ENCODE data around the gene CNOT6L.

The CNOT6L gene

DNA sequence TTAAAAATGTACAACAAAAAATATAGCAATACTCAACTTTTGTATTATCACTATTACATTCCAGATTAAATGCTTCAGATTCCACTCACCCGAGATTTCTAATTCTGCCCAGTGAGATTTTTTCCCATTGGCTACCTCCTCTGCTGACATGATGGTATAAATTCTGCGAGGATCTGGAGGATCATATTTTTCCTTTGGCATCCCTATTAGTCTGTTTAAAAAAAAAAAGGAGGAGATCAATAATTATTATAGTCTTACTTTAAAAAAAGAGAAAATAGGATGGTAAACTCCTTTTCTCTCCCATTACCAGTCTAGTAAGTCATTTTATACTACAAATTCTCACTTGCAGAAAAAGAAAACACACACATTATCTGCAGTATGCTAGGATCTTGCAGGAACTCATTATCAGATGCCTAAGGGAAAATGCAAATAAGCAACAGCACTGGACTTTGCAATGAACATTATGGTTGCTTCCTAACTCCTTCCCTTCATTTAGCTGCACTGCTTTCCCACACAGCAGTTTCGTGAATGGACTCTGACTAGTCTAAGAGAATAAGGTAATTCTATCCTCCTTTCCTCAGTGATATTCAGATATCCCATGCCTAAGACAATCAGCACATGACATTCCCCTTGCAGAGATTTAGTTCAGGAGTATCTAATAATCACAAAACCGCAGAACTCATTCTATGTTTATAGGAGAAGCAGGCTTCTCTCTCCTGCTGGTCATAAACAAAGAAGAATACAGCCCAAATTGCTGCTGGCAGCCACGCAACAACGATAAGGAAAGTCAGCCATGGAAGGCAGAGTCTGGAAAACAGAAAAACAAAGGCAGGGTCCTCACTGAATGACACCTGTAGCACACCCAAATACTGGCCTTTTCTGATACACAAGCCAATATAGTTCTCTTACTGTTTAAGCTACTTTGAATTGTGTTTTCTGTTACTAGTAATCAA is 42.7 kb downstream of the CNOT6L start:
- Histone ChIP-seq H3K27me3 (replicated peaks; ENCODE audit: control insufficient read depth, insufficient read depth, low read length) (no peaks in the 10 kb centered on the region), H3K4me3 (replicated peaks; ENCODE audit: low read depth, low read length) (no peak overlapping the region), H3K36me3 (ENCODE audit: control insufficient read depth, insufficient read depth, low read length) (no peaks in the 10 kb centered on the region)
- DNase-seq (ENCODE audit: extremely low read depth, insufficient read length), result no peak
- TF ChIP-seq, protein P1, sequence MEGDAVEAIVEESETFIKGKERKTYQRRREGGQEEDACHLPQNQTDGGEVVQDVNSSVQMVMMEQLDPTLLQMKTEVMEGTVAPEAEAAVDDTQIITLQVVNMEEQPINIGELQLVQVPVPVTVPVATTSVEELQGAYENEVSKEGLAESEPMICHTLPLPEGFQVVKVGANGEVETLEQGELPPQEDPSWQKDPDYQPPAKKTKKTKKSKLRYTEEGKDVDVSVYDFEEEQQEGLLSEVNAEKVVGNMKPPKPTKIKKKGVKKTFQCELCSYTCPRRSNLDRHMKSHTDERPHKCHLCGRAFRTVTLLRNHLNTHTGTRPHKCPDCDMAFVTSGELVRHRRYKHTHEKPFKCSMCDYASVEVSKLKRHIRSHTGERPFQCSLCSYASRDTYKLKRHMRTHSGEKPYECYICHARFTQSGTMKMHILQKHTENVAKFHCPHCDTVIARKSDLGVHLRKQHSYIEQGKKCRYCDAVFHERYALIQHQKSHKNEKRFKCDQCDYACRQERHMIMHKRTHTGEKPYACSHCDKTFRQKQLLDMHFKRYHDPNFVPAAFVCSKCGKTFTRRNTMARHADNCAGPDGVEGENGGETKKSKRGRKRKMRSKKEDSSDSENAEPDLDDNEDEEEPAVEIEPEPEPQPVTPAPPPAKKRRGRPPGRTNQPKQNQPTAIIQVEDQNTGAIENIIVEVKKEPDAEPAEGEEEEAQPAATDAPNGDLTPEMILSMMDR (IDR thresholded peaks at IDR 0.05; ENCODE audit: insufficient read depth, low read length, poor library complexity, severe bottlenecking), result no peak

GRCh38 chr4:77773101-77773500 is 46.1 kb downstream of the CNOT6L start:
- Histone ChIP-seq H3K4me3 (replicated peaks; ENCODE audit: low read depth, low read length) (no peak overlapping the region), H3K36me3 (ENCODE audit: control insufficient read depth, insufficient read depth, low read length) (no peaks in the 10 kb centered on the region)
- no peak for DNase-seq (ENCODE audit: extremely low read depth, insufficient read length)

GRCh38 chr4:77771566-77771965 is 47.6 kb downstream of the CNOT6L start:
- H3K4me3 ChIP-seq (replicated peaks; ENCODE audit: low read depth, low read length), result no peak overlapping the region

More at GRCh38 chr4:77773101-77773500, 46.1 kb downstream of the CNOT6L start:
- H3K27me3 ChIP-seq (replicated peaks; ENCODE audit: control insufficient read depth, insufficient read depth, low read length), result no peaks in the 10 kb centered on the region
- TF ChIP-seq, protein P1 (IDR thresholded peaks at IDR 0.05; ENCODE audit: insufficient read depth, low read length, poor library complexity, severe bottlenecking), result no peak

DNA sequence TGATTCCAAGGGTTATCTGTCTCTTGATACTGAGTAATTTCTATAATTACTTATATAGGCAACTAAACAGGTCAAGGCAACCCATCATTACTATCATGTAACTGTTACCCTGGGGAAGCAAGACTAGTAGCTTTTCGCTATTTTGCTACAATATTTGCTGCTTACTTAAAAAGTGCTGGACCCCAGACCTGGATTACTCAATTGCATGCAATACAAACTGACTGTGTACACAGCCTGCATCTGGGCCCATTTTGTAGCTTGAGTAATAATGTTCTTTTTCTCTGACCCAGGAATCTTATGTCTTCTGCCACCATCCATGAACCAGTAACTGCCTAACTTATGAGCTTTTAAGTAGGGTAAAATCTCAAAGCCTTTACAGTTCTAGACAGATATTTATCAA is 53.4 kb downstream of the CNOT6L start:
- Histone ChIP-seq H3K27me3 (replicated peaks; ENCODE audit: control insufficient read depth, insufficient read depth, low read length) (no peaks in the 10 kb centered on the region), H3K4me3 (replicated peaks; ENCODE audit: low read depth, low read length) (no peak overlapping the region), H3K36me3 (ENCODE audit: control insufficient read depth, insufficient read depth, low read length) (no peaks in the 10 kb centered on the region)
- no peak for DNase-seq (ENCODE audit: extremely low read depth, insufficient read length)
- TF ChIP-seq, protein P1 (IDR thresholded peaks at IDR 0.05; ENCODE audit: insufficient read depth, low read length, poor library complexity, severe bottlenecking), result no peak

More at GRCh38 chr4:77771566-77771965, 47.6 kb downstream of the CNOT6L start:
- no peaks in the 10 kb centered on the region for H3K27me3 ChIP-seq (replicated peaks; ENCODE audit: control insufficient read depth, insufficient read depth, low read length)
- TF ChIP-seq, protein P1 (IDR thresholded peaks at IDR 0.05; ENCODE audit: insufficient read depth, low read length, poor library complexity, severe bottlenecking), result no peak
- no peaks in the 10 kb centered on the region for H3K36me3 ChIP-seq (ENCODE audit: control insufficient read depth, insufficient read depth, low read length)
- no peak for DNase-seq (ENCODE audit: extremely low read depth, insufficient read length)

DNA sequence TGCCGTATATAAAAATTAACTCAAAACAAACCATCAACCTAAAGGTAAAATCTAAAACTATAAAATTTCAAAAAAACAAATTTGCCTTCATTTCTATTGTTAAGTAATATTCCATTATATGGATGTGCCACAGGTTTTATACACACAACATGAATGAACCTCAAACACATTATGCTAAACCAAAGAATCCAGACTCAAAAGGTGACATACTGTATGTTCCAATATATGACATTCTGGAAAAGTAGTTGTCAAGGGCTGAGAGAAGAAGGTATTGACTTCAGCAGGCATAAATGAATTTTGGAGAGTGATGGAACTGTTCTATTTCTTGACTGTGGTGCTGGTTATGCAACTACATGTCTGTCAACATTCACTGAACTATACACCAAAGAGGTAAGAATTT is 56.6 kb downstream of the CNOT6L start:
- no peaks in the 10 kb centered on the region for H3K27me3 ChIP-seq (replicated peaks; ENCODE audit: control insufficient read depth, insufficient read depth, low read length)
- DNase-seq (ENCODE audit: extremely low read depth, insufficient read length), result no peak
- H3K36me3 ChIP-seq (ENCODE audit: control insufficient read depth, insufficient read depth, low read length), result no peaks in the 10 kb centered on the region
- TF ChIP-seq, protein P1 (IDR thresholded peaks at IDR 0.05; ENCODE audit: insufficient read depth, low read length, poor library complexity, severe bottlenecking), result no peak
- H3K4me3 ChIP-seq (replicated peaks; ENCODE audit: low read depth, low read length), result no peak overlapping the region

Measured in GM06990 (cell line).